ENCODE measurements around the gene GSE1. TPM values are rescaled to one million over a fixed set of nuclear protein-coding genes. Genes with fewer than 3 reads are reported as not detected.

Gene GSE1
- total RNA-seq, 1 donor from 2014 or later, result 87.2 TPM

GRCh38 chr16:85641305-85641704 lies 28.2 kb downstream of the GSE1 start:
- TF ChIP-seq CTCF (IDR thresholded peaks at IDR 0.05), result no peak
- no peak overlapping the region for H3K4me3 ChIP-seq
- no peaks in the 10 kb centered on the region for H3K9me3 ChIP-seq
- DNase-seq, result no peak
- no peaks in the 10 kb centered on the region for H3K27me3 ChIP-seq
- no peak overlapping the region for H3K27ac ChIP-seq
- H3K36me3 ChIP-seq, result no peaks in the 10 kb centered on the region
- no peak for ATAC-seq
- intact Hi-C loops (cut with DNase I), result no loop called here
- peaks cover 13% of the 10 kb centered on the region for H3K4me1 ChIP-seq

- intact Hi-C loops (cut with DNase I), result no loop called here
- ATAC-seq (peak; percentile 36), DNase-seq (no peak)
- TF ChIP-seq CTCF (IDR thresholded peaks at IDR 0.05), result no peak
- H3K4me1 ChIP-seq, result peaks cover 13% of the 10 kb centered on the region
- H3K36me3 ChIP-seq, result no peaks in the 10 kb centered on the region
- no peaks in the 10 kb centered on the region for H3K9me3 ChIP-seq
- no peaks in the 10 kb centered on the region for H3K27me3 ChIP-seq
- no peak overlapping the region for H3K4me3 ChIP-seq
- H3K27ac ChIP-seq, result no peak overlapping the region
Observed at GRCh38 chr16:85641776-85642176, 28.7 kb downstream of the GSE1 start.

GRCh38 chr16:85642762-85643358 lies 29.7 kb downstream of the GSE1 start:
- no peak for TF ChIP-seq CTCF (IDR thresholded peaks at IDR 0.05)
- DNase-seq (no peak), ATAC-seq (no peak)
- Histone ChIP-seq H3K9me3 (no peaks in the 10 kb centered on the region), H3K27ac (no peak overlapping the region), H3K4me1 (peaks cover 13% of the 10 kb centered on the region), H3K27me3 (no peaks in the 10 kb centered on the region), H3K4me3 (no peak overlapping the region), H3K36me3 (no peaks in the 10 kb centered on the region)
- intact Hi-C loops (cut with DNase I), result no loop called here

GRCh38 chr16:85643631-85644030 lies 30.5 kb downstream of the GSE1 start:
- DNase-seq (no peak), ATAC-seq (no peak)
- intact Hi-C loops (cut with DNase I), result no loop called here
- H3K9me3 ChIP-seq, result no peaks in the 10 kb centered on the region
- no peaks in the 10 kb centered on the region for H3K27me3 ChIP-seq
- no peak for TF ChIP-seq CTCF (IDR thresholded peaks at IDR 0.05)
- peaks cover 7% of the 10 kb centered on the region for H3K4me1 ChIP-seq
- H3K27ac ChIP-seq, result no peak overlapping the region
- H3K36me3 ChIP-seq, result peaks cover 2% of the 10 kb centered on the region
- H3K4me3 ChIP-seq, result no peak overlapping the region

GRCh38 chr16:85644093-85644712 lies 31.1 kb downstream of the GSE1 start:
- H3K27me3 ChIP-seq, result no peaks in the 10 kb centered on the region
- ATAC-seq (no peak), DNase-seq (no peak)
- no peak for TF ChIP-seq CTCF (IDR thresholded peaks at IDR 0.05)
- peaks cover 7% of the 10 kb centered on the region for H3K36me3 ChIP-seq
- intact Hi-C loops (cut with DNase I), result no loop called here
- peaks cover 7% of the 10 kb centered on the region for H3K4me1 ChIP-seq
- no peak overlapping the region for H3K4me3 ChIP-seq
- no peaks in the 10 kb centered on the region for H3K9me3 ChIP-seq
- no peak overlapping the region for H3K27ac ChIP-seq

Measured in upper lobe of right lung (tissue), 1 donor.